A549 (cell line): Measurements from ENCODE around the gene PADI4. TPM values are rescaled to one million over a fixed set of nuclear protein-coding genes. Genes with fewer than 3 reads are reported as not detected.

ENCODE experiments used
- ATAC-seq, 2 experiments: fragments of 200-7000 bp in 1 of 2; fragments of >200 bp in 1 of 2; cut with Nextera tagmentation in 1 of 2; cut with Tn5 transposase in 1 of 2; 3 replicates each; pipeline versions ENCODE4 v1.8.0 to v1.9.1; 2018 to 2020; ENCODE audit warnings: mild to moderate bottlenecking in 1 of 2, moderate library complexity in 1 of 2
- CTCF ChIA-PET: fragments of 300-600 bp; sonication (Branson Sonifier 250); formaldehyde crosslinking; extraction: SDS; loops from one replicate; lab custom pipeline; 2021; ENCODE audit warnings: antibody characterized with exemption, inconsistent platforms; lab: Yijun Ruan, JAX
- POLR2A ChIA-PET: fragments of 350-600 bp; formaldehyde crosslinking; extraction: SDS; loops from one replicate; lab custom pipeline; 2021; ENCODE audit warnings: antibody characterized with exemption, inconsistent platforms; lab: Yijun Ruan, JAX
- DNase-seq, 2 experiments: peaks; one replicate each; pipeline versions ENCODE4 v3.0.0 to v3.0.0-alpha.2; 2011 to 2016; ENCODE audit warnings: low read depth in 1 of 2, low spot score in 1 of 2
- FAIRE-seq: peaks from 2 replicates; lab custom pipeline; 2011; peaks lifted over from hg19 to GRCh38; lab: Jason Lieb, UNC
- H3K27ac ChIP-seq, 2 experiments: fragments of >200 bp; sonication (Bioruptor Twin); formaldehyde crosslinking; 3 replicates each; pipeline ENCODE4 v1.5.1; 2016 to 2017
- H3K4me1 ChIP-seq: fragments of >200 bp; sonication (Bioruptor Twin); formaldehyde crosslinking; 3 replicates; pipeline ENCODE4 v1.6.1; 2016
- H3K4me2 ChIP-seq: fragments of >200 bp; sonication (Bioruptor Twin); formaldehyde crosslinking; 3 replicates; pipeline ENCODE4 v1.6.1; 2016
- H3K4me3 ChIP-seq: fragments of >200 bp; sonication (Bioruptor Twin); formaldehyde crosslinking; 3 replicates; pipeline ENCODE4 v1.5.1; 2016
- H3K9me3 ChIP-seq: fragments of >200 bp; sonication (Bioruptor Twin); formaldehyde crosslinking; 3 replicates; pipeline ENCODE4 v1.6.1; 2016
- CBX8 ChIP-seq: fragments of 200-600 bp; sonication (generic); IDR thresholded peaks from 2 replicates; pipeline ENCODE4 v1.6.1; 2016
- CEBPB ChIP-seq, 2 experiments: fragments of >200 bp in 1 of 2; sonication (Bioruptor Twin) in 1 of 2; formaldehyde crosslinking in 1 of 2; IDR thresholded peaks; 2 replicates each; pipeline ENCODE4 v1.6.1; 2012 to 2016
- EHF ChIP-seq: fragments of 250-450 bp; sonication (Bioruptor Pico); IDR thresholded peaks from 2 replicates; pipeline ENCODE4 v1.5.0; 2020; ENCODE audit warnings: mild to moderate bottlenecking
- ELK1 ChIP-seq: fragments of 150-350 bp; IDR thresholded peaks from 2 replicates; pipeline ENCODE4 v1.6.1; 2014; ENCODE audit warnings: low read depth, mild to moderate bottlenecking, low read length
- EP300 ChIP-seq, 2 experiments: fragments of >200 bp; sonication (Bioruptor Twin); formaldehyde crosslinking; IDR thresholded peaks; 2 replicates in 1 of 2; 3 replicates in 1 of 2; pipeline ENCODE4 v1.6.1; 2016 to 2017
- ESRRA ChIP-seq: fragments of 150-350 bp; IDR thresholded peaks from 2 replicates; pipeline ENCODE4 v1.6.1; 2014; ENCODE audit warnings: mild to moderate bottlenecking, low read length, borderline replicate concordance
- FOSB ChIP-seq: fragments of 250-450 bp; sonication (Bioruptor Pico); IDR thresholded peaks from 2 replicates; pipeline ENCODE4 v1.5.0; 2020; ENCODE audit warnings: mild to moderate bottlenecking, moderate library complexity
- GATA3 ChIP-seq: IDR thresholded peaks from 2 replicates; pipeline ENCODE4 v1.6.1; 2012; ENCODE audit warnings: borderline replicate concordance
- HES2 ChIP-seq: fragments of >200 bp; sonication (Bioruptor Twin); formaldehyde crosslinking; IDR thresholded peaks from 2 replicates; pipeline ENCODE4 v1.6.1; 2016
- HMGXB4 ChIP-seq: fragments of 250-450 bp; sonication (Bioruptor Pico); IDR thresholded peaks from 2 replicates; pipeline ENCODE4 v1.5.0; 2021; ENCODE audit warnings: mild to moderate bottlenecking, moderate library complexity, borderline replicate concordance
- HOXB5 ChIP-seq: fragments of 250-450 bp; sonication (Bioruptor Pico); IDR thresholded peaks from 2 replicates; pipeline ENCODE4 v1.5.0; 2020; ENCODE audit warnings: mild to moderate bottlenecking, moderate library complexity
- MAX ChIP-seq: IDR thresholded peaks from 2 replicates; pipeline ENCODE4 v1.6.1; 2012
- MAZ ChIP-seq: fragments of 150-350 bp; IDR thresholded peaks from 2 replicates; pipeline ENCODE4 v1.6.1; 2014; ENCODE audit warnings: antibody characterized with exemption, low read depth, low read length, borderline replicate concordance
- NPAS2 ChIP-seq: fragments of 250-450 bp; sonication (Bioruptor Pico); IDR thresholded peaks from 2 replicates; pipeline ENCODE4 v1.8.0; 2022; ENCODE audit warnings: mild to moderate bottlenecking, moderate library complexity, borderline replicate concordance
- PBX3 ChIP-seq: IDR thresholded peaks from 2 replicates; pipeline ENCODE4 v1.6.1; 2012
- POLR2A ChIP-seq: IDR thresholded peaks from 2 replicates; pipeline ENCODE4 v1.6.1; 2012; ENCODE audit warnings: mild to moderate bottlenecking, low read length
- REST ChIP-seq: fragments of 200-600 bp; sonication (generic); IDR thresholded peaks from 2 replicates; pipeline ENCODE4 v1.6.1; 2016; ENCODE audit warnings: antibody characterized with exemption, mild to moderate bottlenecking, moderate library complexity
- RFX5 ChIP-seq: fragments of 450-650 bp; IDR thresholded peaks from 2 replicates; pipeline ENCODE4 v1.7.1; 2014; ENCODE audit warnings: antibody characterized with exemption, mild to moderate bottlenecking, moderate library complexity
- TFCP2L1 ChIP-seq: fragments of 250-450 bp; sonication (Bioruptor Pico); IDR thresholded peaks from 2 replicates; pipeline ENCODE4 v1.5.0; 2021; ENCODE audit warnings: mild to moderate bottlenecking
- ZC3H11A ChIP-seq: fragments of 450-650 bp; IDR thresholded peaks from 2 replicates; pipeline ENCODE4 v1.6.1; 2014; ENCODE audit warnings: antibody characterized with exemption, mild to moderate bottlenecking
- ZFP36 ChIP-seq: fragments of 450-650 bp; IDR thresholded peaks from 2 replicates; pipeline ENCODE4 v1.6.1; 2014; ENCODE audit warnings: borderline replicate concordance; ENCODE audit not compliant: partially characterized antibody
- ZNF302 ChIP-seq: fragments of 250-450 bp; sonication (Bioruptor Pico); IDR thresholded peaks from 2 replicates; pipeline ENCODE4 v1.9.0; 2021; ENCODE audit warnings: inconsistent platforms, mild to moderate bottlenecking, moderate library complexity
- ZSCAN20 ChIP-seq: fragments of 250-450 bp; sonication (Bioruptor Pico); IDR thresholded peaks from 2 replicates; pipeline ENCODE4 v1.8.0; 2022; ENCODE audit warnings: mild to moderate bottlenecking, moderate library complexity
- WGBS: methylation state at CpG from one replicate; pipeline ENCODE4 v1.1.6; 2017; ENCODE audit errors: missing lambda C conversion rate; 5-methylcytosine and 5-hydroxymethylcytosine counted together
- polyA plus RNA-seq, 4 experiments: library from polyadenylated mRNA; depleted of rRNA in 3 of 4; stranded (reverse); fragments of >200 nt; fragmentation: RNase III in 1 of 4; extraction: RNeasy Plus Mini Kit Qiagen cat#74134 plus additional on column Dnase treatment in 1 of 4; gene quantifications; 2 replicates in 3 of 4; 3 replicates in 1 of 4; pipeline ENCODE4 v1.2.3, GENCODE V29; 2011 to 2017

PADI4 gene
- polyA plus RNA-seq, 2 of the 4 experiments (the other 2 are of a cell fraction) = not detected

GRCh38 chr1:17329610-17330009, 21.6 kb downstream of the PADI4 start (continued):
- TF ChIP-seq HMGXB4 (CRISPR knock-in tag) = no peak
- no peak for TF ChIP-seq ELK1
- TF ChIP-seq NPAS2 (CRISPR knock-in tag) = no peak

GRCh38 chr1:17330856-17331255, 22.9 kb downstream of the PADI4 start:
- Histone ChIP-seq H3K4me1 (no peaks in the 10 kb centered on the region), H3K4me3 (no peak overlapping the region), H3K4me2 (no peak overlapping the region), H3K27ac (no peak overlapping the region), H3K9me3 (no peaks in the 10 kb centered on the region)
- TF ChIP-seq MAZ = no peak
- TF ChIP-seq HES2 = no peak
- TF ChIP-seq HOXB5 = no peak
- TF ChIP-seq ZFP36 = no peak
- TF ChIP-seq RFX5 = no peak
- no peak for TF ChIP-seq FOSB (CRISPR knock-in tag)
- no peak for TF ChIP-seq ESRRA
- no peak for TF ChIP-seq ZSCAN20 (CRISPR knock-in tag)
- TF ChIP-seq REST = no peak
- TF ChIP-seq POLR2A = no peak
- no peak for DNase-seq
- ChIA-PET POLR2A (no interaction called here), CTCF (interaction anchor here (1.6 kb wide), 1 partner anchor 205 kb away, joined by 4 read pairs; no protein-coding TSS in a partner anchor)
- FAIRE-seq = no peak
- no peak for ATAC-seq
- 42% methylated on average over 2 of the region's 7 CpGs for WGBS

- no peak overlapping the region for H3K27ac ChIP-seq
- no peaks in the 10 kb centered on the region for H3K9me3 ChIP-seq
- ChIA-PET POLR2A (no interaction called here), CTCF (interaction anchor here (1.2 to 8.0 kb wide), 5 partner anchors 55 to 208 kb away, joined by 3 to 52 read pairs (median 6); no protein-coding TSS in a partner anchor)
- H3K4me2 ChIP-seq = no peak overlapping the region
- FAIRE-seq (no peak), ATAC-seq (no peak), DNase-seq (no peak)
- WGBS = 88% methylated on average over 8 of the region's 8 CpGs
- no peaks in the 10 kb centered on the region for H3K4me1 ChIP-seq
- H3K4me3 ChIP-seq = no peak overlapping the region
- TF ChIP-seq ZC3H11A (no peak), EP300 (IDR thresholded peaks at IDR 0.05) (no peak), FOSB (CRISPR knock-in tag) (no peak), EHF (CRISPR knock-in tag) (no peak), CEBPB (IDR thresholded peaks at IDR 0.05) (no peak), ZNF302 (CRISPR knock-in tag) (no peak), NPAS2 (CRISPR knock-in tag) (no peak), MAX (no peak), PBX3 (no peak), HMGXB4 (CRISPR knock-in tag) (no peak), TFCP2L1 (CRISPR knock-in tag) (no peak), ELK1 (no peak), GATA3 (no peak), CBX8 (no peak), HES2 (no peak)
Measured at GRCh38 chr1:17333081-17333480, 25.1 kb downstream of the PADI4 start.
